A549 (cell line): Measurements from ENCODE around the gene LPCAT1. TPM values are rescaled to one million over a fixed set of nuclear protein-coding genes. Genes with fewer than 3 reads are reported as not detected.

Experiments
- ATAC-seq, 2 experiments: fragments of 200-7000 bp in 1 of 2; fragments of >200 bp in 1 of 2; cut with Nextera tagmentation in 1 of 2; cut with Tn5 transposase in 1 of 2; 3 replicates each; pipeline versions ENCODE4 v1.8.0 to v1.9.1; 2018 to 2020; ENCODE audit warnings: mild to moderate bottlenecking in 1 of 2, moderate library complexity in 1 of 2
- CTCF ChIA-PET: fragments of 300-600 bp; sonication (Branson Sonifier 250); formaldehyde crosslinking; extraction: SDS; loops from one replicate; lab custom pipeline; 2021; ENCODE audit warnings: antibody characterized with exemption, inconsistent platforms; lab: Yijun Ruan, JAX
- POLR2A ChIA-PET: fragments of 350-600 bp; formaldehyde crosslinking; extraction: SDS; loops from one replicate; lab custom pipeline; 2021; ENCODE audit warnings: antibody characterized with exemption, inconsistent platforms; lab: Yijun Ruan, JAX
- DNase-seq, 2 experiments: peaks; one replicate each; pipeline versions ENCODE4 v3.0.0 to v3.0.0-alpha.2; 2011 to 2016; ENCODE audit warnings: low read depth in 1 of 2, low spot score in 1 of 2
- FAIRE-seq: peaks from 2 replicates; lab custom pipeline; 2011; peaks lifted over from hg19 to GRCh38; lab: Jason Lieb, UNC
- H3K27ac ChIP-seq, 2 experiments: fragments of >200 bp; sonication (Bioruptor Twin); formaldehyde crosslinking; 3 replicates each; pipeline ENCODE4 v1.5.1; 2016 to 2017
- H3K4me1 ChIP-seq: fragments of >200 bp; sonication (Bioruptor Twin); formaldehyde crosslinking; 3 replicates; pipeline ENCODE4 v1.6.1; 2016
- H3K4me2 ChIP-seq: fragments of >200 bp; sonication (Bioruptor Twin); formaldehyde crosslinking; 3 replicates; pipeline ENCODE4 v1.6.1; 2016
- H3K4me3 ChIP-seq: fragments of >200 bp; sonication (Bioruptor Twin); formaldehyde crosslinking; 3 replicates; pipeline ENCODE4 v1.5.1; 2016
- H3K9me3 ChIP-seq: fragments of >200 bp; sonication (Bioruptor Twin); formaldehyde crosslinking; 3 replicates; pipeline ENCODE4 v1.6.1; 2016
- ATOH8 ChIP-seq: fragments of 250-450 bp; sonication (Bioruptor Pico); IDR thresholded peaks from 2 replicates; pipeline ENCODE4 v1.5.0; 2020; ENCODE audit warnings: low read depth, mild to moderate bottlenecking, moderate library complexity
- CBX2 ChIP-seq: fragments of 200-600 bp; sonication (generic); IDR thresholded peaks from 2 replicates; pipeline ENCODE4 v1.6.1; 2016; ENCODE audit warnings: low read depth, mild to moderate bottlenecking, borderline replicate concordance
- CEBPB ChIP-seq, 2 experiments: fragments of >200 bp in 1 of 2; sonication (Bioruptor Twin) in 1 of 2; formaldehyde crosslinking in 1 of 2; IDR thresholded peaks; 2 replicates each; pipeline ENCODE4 v1.6.1; 2012 to 2016
- CHD4 ChIP-seq: fragments of 200-600 bp; sonication (generic); IDR thresholded peaks from 2 replicates; pipeline ENCODE4 v1.6.1; 2016; ENCODE audit warnings: antibody characterized with exemption, mild to moderate bottlenecking, borderline replicate concordance
- EHF ChIP-seq: fragments of 250-450 bp; sonication (Bioruptor Pico); IDR thresholded peaks from 2 replicates; pipeline ENCODE4 v1.5.0; 2020; ENCODE audit warnings: mild to moderate bottlenecking
- ELK1 ChIP-seq: fragments of 150-350 bp; IDR thresholded peaks from 2 replicates; pipeline ENCODE4 v1.6.1; 2014; ENCODE audit warnings: low read depth, mild to moderate bottlenecking, low read length
- EP300 ChIP-seq, 2 experiments: fragments of >200 bp; sonication (Bioruptor Twin); formaldehyde crosslinking; IDR thresholded peaks; 2 replicates in 1 of 2; 3 replicates in 1 of 2; pipeline ENCODE4 v1.6.1; 2016 to 2017
- FOSL2 ChIP-seq, 2 experiments: fragments of 450-650 bp in 1 of 2; fragments of >200 bp in 1 of 2; sonication (Bioruptor Twin) in 1 of 2; formaldehyde crosslinking; IDR thresholded peaks; 2 replicates each; pipeline versions ENCODE4 v1.5.0 to v1.6.1; 2016 to 2020; ENCODE audit warnings: mild to moderate bottlenecking in 1 of 2, moderate library complexity in 1 of 2
- HES2 ChIP-seq: fragments of >200 bp; sonication (Bioruptor Twin); formaldehyde crosslinking; IDR thresholded peaks from 2 replicates; pipeline ENCODE4 v1.6.1; 2016
- HOXB5 ChIP-seq: fragments of 250-450 bp; sonication (Bioruptor Pico); IDR thresholded peaks from 2 replicates; pipeline ENCODE4 v1.5.0; 2020; ENCODE audit warnings: mild to moderate bottlenecking, moderate library complexity
- MAFK ChIP-seq: fragments of 450-650 bp; IDR thresholded peaks from 2 replicates; pipeline ENCODE4 v1.6.1; 2014; ENCODE audit not compliant: partially characterized antibody
- MYC ChIP-seq: IDR thresholded peaks from 2 replicates; pipeline ENCODE4 v1.6.1; 2012; ENCODE audit warnings: mild to moderate bottlenecking, inconsistent platforms, low read length, improper control_type of control experiment, borderline replicate concordance
- NPAS2 ChIP-seq: fragments of 250-450 bp; sonication (Bioruptor Pico); IDR thresholded peaks from 2 replicates; pipeline ENCODE4 v1.8.0; 2022; ENCODE audit warnings: mild to moderate bottlenecking, moderate library complexity, borderline replicate concordance
- PHF8 ChIP-seq: fragments of 200-600 bp; sonication (generic); IDR thresholded peaks from 2 replicates; pipeline ENCODE4 v1.6.1; 2016; ENCODE audit warnings: low read depth, mild to moderate bottlenecking, antibody characterized with exemption, moderate library complexity, borderline replicate concordance
- POLR2AphosphoS2 ChIP-seq: conservative IDR thresholded peaks from 2 replicates; pipeline ENCODE4 v1.6.1; 2012; ENCODE audit warnings: low read length, improper control_type of control experiment, inconsistent platforms
- RAD21 ChIP-seq, 2 experiments: fragments of >200 bp in 1 of 2; sonication (Bioruptor Twin) in 1 of 2; formaldehyde crosslinking in 1 of 2; IDR thresholded peaks in 1 of 2; conservative IDR thresholded peaks in 1 of 2; 2 replicates in 1 of 2; 3 replicates in 1 of 2; pipeline ENCODE4 v1.6.1; 2012 to 2018; ENCODE audit warnings: inconsistent platforms in 1 of 2
- RARB ChIP-seq: fragments of 250-450 bp; sonication (Bioruptor Pico); IDR thresholded peaks from 2 replicates; pipeline ENCODE4 v1.8.0; 2021; ENCODE audit warnings: mild to moderate bottlenecking, moderate library complexity
- RFX5 ChIP-seq: fragments of 450-650 bp; IDR thresholded peaks from 2 replicates; pipeline ENCODE4 v1.7.1; 2014; ENCODE audit warnings: antibody characterized with exemption, mild to moderate bottlenecking, moderate library complexity
- SREBF2 ChIP-seq: fragments of 450-650 bp; IDR thresholded peaks from 2 replicates; pipeline ENCODE4 v1.6.1; 2014; ENCODE audit warnings: mild to moderate bottlenecking, moderate library complexity
- TP53 ChIP-seq: fragments of 250-450 bp; sonication (Bioruptor Pico); IDR thresholded peaks from 2 replicates; pipeline ENCODE4 v1.5.0; 2021; ENCODE audit warnings: mild to moderate bottlenecking, moderate library complexity
- ZC3H11A ChIP-seq: fragments of 450-650 bp; IDR thresholded peaks from 2 replicates; pipeline ENCODE4 v1.6.1; 2014; ENCODE audit warnings: antibody characterized with exemption, mild to moderate bottlenecking
- ZFP36 ChIP-seq: fragments of 450-650 bp; IDR thresholded peaks from 2 replicates; pipeline ENCODE4 v1.6.1; 2014; ENCODE audit warnings: borderline replicate concordance; ENCODE audit not compliant: partially characterized antibody
- ZNF302 ChIP-seq: fragments of 250-450 bp; sonication (Bioruptor Pico); IDR thresholded peaks from 2 replicates; pipeline ENCODE4 v1.9.0; 2021; ENCODE audit warnings: inconsistent platforms, mild to moderate bottlenecking, moderate library complexity
- WGBS: methylation state at CpG from one replicate; pipeline ENCODE4 v1.1.6; 2017; ENCODE audit errors: missing lambda C conversion rate; 5-methylcytosine and 5-hydroxymethylcytosine counted together
- polyA plus RNA-seq, 4 experiments: library from polyadenylated mRNA; depleted of rRNA in 3 of 4; stranded (reverse); fragments of >200 nt; fragmentation: RNase III in 1 of 4; extraction: RNeasy Plus Mini Kit Qiagen cat#74134 plus additional on column Dnase treatment in 1 of 4; gene quantifications; 2 replicates in 3 of 4; 3 replicates in 1 of 4; pipeline ENCODE4 v1.2.3, GENCODE V29; 2011 to 2017
- TF ChIP-seq, protein P1 (sequence below): IDR thresholded peaks from 2 replicates; pipeline ENCODE4 v1.6.1; 2012; ENCODE audit warnings: low read depth, borderline replicate concordance
- TF ChIP-seq, protein P2 (sequence below): fragments of 200-600 bp; sonication (generic); IDR thresholded peaks from 2 replicates; pipeline ENCODE4 v1.6.1; 2016; ENCODE audit warnings: antibody characterized with exemption, mild to moderate bottlenecking, moderate library complexity

Gene LPCAT1
- polyA plus RNA-seq, 2 of the 4 experiments (the other 2 are of a cell fraction): 22.9 to 74.9 TPM

- no peak overlapping the region for H3K4me3 ChIP-seq
- TF ChIP-seq NPAS2: no peak
- TF ChIP-seq ELK1: no peak
- no peak for TF ChIP-seq HOXB5 (CRISPR knock-in tag)
- no peak for TF ChIP-seq CEBPB (IDR thresholded peaks at IDR 0.05)
- no peak for TF ChIP-seq RAD21 (conservative IDR thresholded peaks at IDR 0.05 in 1 of 2, IDR thresholded peaks at IDR 0.05 in 1 of 2)
- no peak for TF ChIP-seq RFX5
- no peak for TF ChIP-seq MYC
- no peak for TF ChIP-seq HES2
- TF ChIP-seq, protein P1, sequence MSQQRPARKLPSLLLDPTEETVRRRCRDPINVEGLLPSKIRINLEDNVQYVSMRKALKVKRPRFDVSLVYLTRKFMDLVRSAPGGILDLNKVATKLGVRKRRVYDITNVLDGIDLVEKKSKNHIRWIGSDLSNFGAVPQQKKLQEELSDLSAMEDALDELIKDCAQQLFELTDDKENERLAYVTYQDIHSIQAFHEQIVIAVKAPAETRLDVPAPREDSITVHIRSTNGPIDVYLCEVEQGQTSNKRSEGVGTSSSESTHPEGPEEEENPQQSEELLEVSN: no peak
- TF ChIP-seq EP300 (IDR thresholded peaks at IDR 0.05): no peak
- no peak for TF ChIP-seq SREBF2
- TF ChIP-seq POLR2AphosphoS2: no peak
- TF ChIP-seq PHF8: no peak
- no peak for TF ChIP-seq FOSL2 (IDR thresholded peaks at IDR 0.05)
- TF ChIP-seq FOSL2 (CRISPR knock-in tag; IDR thresholded peaks at IDR 0.05): no peak
- TF ChIP-seq RARB (CRISPR knock-in tag): no peak
- TF ChIP-seq, all 56 proteins: peak for 0
- H3K4me1 ChIP-seq: peaks cover 6% of the 10 kb centered on the region; the same call in 1 of the 3 replicates
- H3K9me3 ChIP-seq: peaks cover 1% of the 10 kb centered on the region; the same call in 1 of the 3 replicates
- 32% methylated on average over 2 of the region's 2 CpGs for WGBS
- POLR2A ChIA-PET: no interaction called here
- DNase-seq: no peak
- no peak overlapping the region for H3K4me2 ChIP-seq
- CTCF ChIA-PET: interaction anchor here (1.2 kb wide), 1 partner anchor 11 kb away, joined by 3 read pairs; no protein-coding TSS in a partner anchor
- H3K27ac ChIP-seq: no peak overlapping the region
- no peak for FAIRE-seq
- ATAC-seq: no peak
Observed at GRCh38 chr5:1435369-1435768, 88.4 kb downstream of the LPCAT1 start.

- TF ChIP-seq CHD4: no peak
- TF ChIP-seq TP53 (CRISPR knock-in tag): no peak
- no peak for TF ChIP-seq EHF (CRISPR knock-in tag)
- TF ChIP-seq ZNF302 (CRISPR knock-in tag): no peak
- no peak for TF ChIP-seq POLR2AphosphoS2
- no peak for TF ChIP-seq HES2
- no peak for TF ChIP-seq MAFK
- TF ChIP-seq CBX2: no peak
- TF ChIP-seq ZC3H11A: no peak
- TF ChIP-seq EP300 (IDR thresholded peaks at IDR 0.05): no peak
- no peak for TF ChIP-seq ZFP36
- TF ChIP-seq, protein P1: no peak
- TF ChIP-seq, protein P2, sequence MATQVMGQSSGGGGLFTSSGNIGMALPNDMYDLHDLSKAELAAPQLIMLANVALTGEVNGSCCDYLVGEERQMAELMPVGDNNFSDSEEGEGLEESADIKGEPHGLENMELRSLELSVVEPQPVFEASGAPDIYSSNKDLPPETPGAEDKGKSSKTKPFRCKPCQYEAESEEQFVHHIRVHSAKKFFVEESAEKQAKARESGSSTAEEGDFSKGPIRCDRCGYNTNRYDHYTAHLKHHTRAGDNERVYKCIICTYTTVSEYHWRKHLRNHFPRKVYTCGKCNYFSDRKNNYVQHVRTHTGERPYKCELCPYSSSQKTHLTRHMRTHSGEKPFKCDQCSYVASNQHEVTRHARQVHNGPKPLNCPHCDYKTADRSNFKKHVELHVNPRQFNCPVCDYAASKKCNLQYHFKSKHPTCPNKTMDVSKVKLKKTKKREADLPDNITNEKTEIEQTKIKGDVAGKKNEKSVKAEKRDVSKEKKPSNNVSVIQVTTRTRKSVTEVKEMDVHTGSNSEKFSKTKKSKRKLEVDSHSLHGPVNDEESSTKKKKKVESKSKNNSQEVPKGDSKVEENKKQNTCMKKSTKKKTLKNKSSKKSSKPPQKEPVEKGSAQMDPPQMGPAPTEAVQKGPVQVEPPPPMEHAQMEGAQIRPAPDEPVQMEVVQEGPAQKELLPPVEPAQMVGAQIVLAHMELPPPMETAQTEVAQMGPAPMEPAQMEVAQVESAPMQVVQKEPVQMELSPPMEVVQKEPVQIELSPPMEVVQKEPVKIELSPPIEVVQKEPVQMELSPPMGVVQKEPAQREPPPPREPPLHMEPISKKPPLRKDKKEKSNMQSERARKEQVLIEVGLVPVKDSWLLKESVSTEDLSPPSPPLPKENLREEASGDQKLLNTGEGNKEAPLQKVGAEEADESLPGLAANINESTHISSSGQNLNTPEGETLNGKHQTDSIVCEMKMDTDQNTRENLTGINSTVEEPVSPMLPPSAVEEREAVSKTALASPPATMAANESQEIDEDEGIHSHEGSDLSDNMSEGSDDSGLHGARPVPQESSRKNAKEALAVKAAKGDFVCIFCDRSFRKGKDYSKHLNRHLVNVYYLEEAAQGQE: no peak
- no peak for TF ChIP-seq RARB (CRISPR knock-in tag)
- TF ChIP-seq ATOH8 (CRISPR knock-in tag): no peak
- TF ChIP-seq NPAS2: no peak
- TF ChIP-seq, all 56 proteins: peak for 0
- FAIRE-seq: no peak
- no peak overlapping the region for H3K4me2 ChIP-seq
- ChIA-PET CTCF (no interaction called here), POLR2A (no interaction called here)
- peaks cover 31% of the 10 kb centered on the region for H3K9me3 ChIP-seq
- no peak for ATAC-seq
- 60% methylated on average over 12 of the region's 15 CpGs for WGBS
- H3K4me1 ChIP-seq: peaks cover 1% of the 10 kb centered on the region; the same call in 1 of the 3 replicates
- no peak for DNase-seq
- H3K27ac ChIP-seq: no peak overlapping the region
- no peak overlapping the region for H3K4me3 ChIP-seq
Observed at GRCh38 chr5:1432296-1432695, 91.5 kb downstream of the LPCAT1 start.
